ENCODE results near the gene IGF2BP3. TPM values are rescaled to one million over a fixed set of nuclear protein-coding genes. Genes with fewer than 3 reads are reported as not detected.

Gene IGF2BP3
- total RNA-seq, 1 donor from 2014 or later: not detected

DNA sequence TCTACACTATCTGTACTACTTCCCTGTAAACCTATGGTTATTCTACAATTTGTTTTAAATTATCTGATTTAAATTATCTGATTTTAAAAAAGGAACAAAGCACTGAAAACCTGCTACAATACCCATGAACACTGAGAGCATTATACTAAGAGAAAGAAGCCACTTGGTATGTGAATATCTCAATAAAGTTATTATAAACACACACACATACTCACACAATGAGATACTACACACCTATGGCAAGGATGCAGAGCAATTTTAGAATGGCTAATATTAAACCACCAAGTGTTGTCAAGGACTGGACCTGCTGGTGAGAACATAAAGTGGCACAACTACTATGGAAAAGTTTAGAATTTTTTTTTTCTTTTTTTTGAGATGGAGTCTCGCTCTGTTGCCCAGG, 82.7 kb downstream of the IGF2BP3 start:
- no peak for DNase-seq (ENCODE audit: low spot score in 2 of 2)
- no peaks in the 10 kb centered on the region for H3K4me1 ChIP-seq
- intact Hi-C loops (cut with DNase I): no loop called here
- H3K36me3 ChIP-seq: no peaks in the 10 kb centered on the region
- no peak overlapping the region for H3K4me3 ChIP-seq
- H3K27me3 ChIP-seq: no peaks in the 10 kb centered on the region
- no peak for TF ChIP-seq CTCF (IDR thresholded peaks at IDR 0.05)
- H3K9me3 ChIP-seq: no peaks in the 10 kb centered on the region
- H3K27ac ChIP-seq: no peak overlapping the region

DNA sequence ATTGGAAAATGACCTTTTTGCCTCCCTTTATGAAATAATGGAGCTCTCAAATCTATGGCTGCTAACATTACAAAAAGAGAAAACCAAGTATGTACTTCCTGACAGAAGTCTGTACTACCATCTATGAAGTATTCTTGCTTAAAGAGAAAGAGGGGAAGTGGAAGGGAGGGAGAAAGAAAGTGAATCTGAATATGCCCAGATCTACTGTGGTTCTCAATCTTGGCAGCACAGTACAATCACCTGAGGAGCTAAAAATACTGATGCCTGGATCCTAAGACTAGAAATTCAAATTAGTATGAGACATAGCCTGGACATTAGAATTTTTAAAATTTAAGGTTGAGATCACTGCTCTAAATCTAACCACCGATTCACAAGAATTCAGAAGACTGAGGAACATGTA, 85.2 kb downstream of the IGF2BP3 start:
- H3K9me3 ChIP-seq: no peaks in the 10 kb centered on the region
- H3K4me3 ChIP-seq: no peak overlapping the region
- no peak for TF ChIP-seq CTCF (IDR thresholded peaks at IDR 0.05)
- no peaks in the 10 kb centered on the region for H3K36me3 ChIP-seq
- H3K27me3 ChIP-seq: no peaks in the 10 kb centered on the region
- no peaks in the 10 kb centered on the region for H3K4me1 ChIP-seq
- H3K27ac ChIP-seq: no peak overlapping the region
- no peak for DNase-seq (ENCODE audit: low spot score in 2 of 2)
- intact Hi-C loops (cut with DNase I): no loop called here

DNA sequence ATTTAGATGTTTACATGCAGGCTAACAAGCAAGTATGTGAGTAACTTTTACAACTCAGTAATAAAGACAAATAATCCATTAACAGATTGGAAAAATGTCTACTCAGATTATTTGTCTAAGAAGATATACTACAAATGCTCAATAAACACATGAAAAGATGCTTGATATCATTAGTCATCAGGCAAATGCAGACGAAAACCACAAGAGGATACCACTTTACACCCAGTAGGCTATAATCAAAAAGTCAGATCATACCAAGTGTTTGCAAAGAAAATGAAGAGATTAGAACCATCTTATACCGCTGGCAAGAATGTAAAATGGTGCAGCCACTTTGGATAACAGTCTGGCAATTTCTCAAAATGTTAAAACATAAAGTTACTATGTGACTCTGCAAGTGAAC, 87.1 kb downstream of the IGF2BP3 start:
- Histone ChIP-seq H3K4me3 (no peak overlapping the region), H3K36me3 (no peaks in the 10 kb centered on the region), H3K27me3 (no peaks in the 10 kb centered on the region), H3K9me3 (no peaks in the 10 kb centered on the region), H3K4me1 (no peaks in the 10 kb centered on the region), H3K27ac (no peak overlapping the region)
- intact Hi-C loops (cut with DNase I): no loop called here
- TF ChIP-seq CTCF (IDR thresholded peaks at IDR 0.05): no peak
- DNase-seq (ENCODE audit: low spot score in 2 of 2): no peak

- Histone ChIP-seq H3K36me3 (no peaks in the 10 kb centered on the region), H3K4me1 (no peaks in the 10 kb centered on the region), H3K27ac (no peak overlapping the region), H3K4me3 (no peak overlapping the region), H3K27me3 (no peaks in the 10 kb centered on the region), H3K9me3 (no peaks in the 10 kb centered on the region)
- no peak for TF ChIP-seq CTCF (IDR thresholded peaks at IDR 0.05)
- DNase-seq (ENCODE audit: low spot score in 2 of 2): no peak
- intact Hi-C loops (cut with DNase I): no loop called here
These were observed 89.3 kb downstream of the IGF2BP3 start for GRCh38 chr7:23380961-23381360.

DNA sequence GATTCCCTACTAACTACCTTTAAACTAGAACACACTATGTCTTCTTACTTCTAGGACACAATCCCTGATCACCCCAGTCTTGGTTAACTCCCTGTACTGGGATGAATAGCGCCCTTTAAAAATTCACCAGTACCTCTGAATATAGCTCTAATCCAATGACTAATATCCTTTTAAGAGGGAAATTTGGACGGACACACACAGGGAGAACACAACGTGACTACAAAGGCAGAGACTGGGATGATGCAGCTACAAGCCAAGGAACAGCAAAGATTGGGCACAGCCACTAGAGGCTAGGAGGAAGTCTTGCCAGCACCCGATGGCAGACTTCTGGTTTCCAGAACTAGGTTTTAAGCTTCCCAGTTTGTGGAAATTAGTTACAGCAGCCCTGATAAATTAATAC, 89.7 kb downstream of the IGF2BP3 start:
- DNase-seq (ENCODE audit: low spot score in 2 of 2): no peak
- no peak overlapping the region for H3K4me3 ChIP-seq
- no peaks in the 10 kb centered on the region for H3K36me3 ChIP-seq
- H3K27ac ChIP-seq: no peak overlapping the region
- intact Hi-C loops (cut with DNase I): no loop called here
- no peak for TF ChIP-seq CTCF (IDR thresholded peaks at IDR 0.05)
- H3K9me3 ChIP-seq: no peaks in the 10 kb centered on the region
- H3K4me1 ChIP-seq: no peaks in the 10 kb centered on the region
- H3K27me3 ChIP-seq: no peaks in the 10 kb centered on the region

DNA sequence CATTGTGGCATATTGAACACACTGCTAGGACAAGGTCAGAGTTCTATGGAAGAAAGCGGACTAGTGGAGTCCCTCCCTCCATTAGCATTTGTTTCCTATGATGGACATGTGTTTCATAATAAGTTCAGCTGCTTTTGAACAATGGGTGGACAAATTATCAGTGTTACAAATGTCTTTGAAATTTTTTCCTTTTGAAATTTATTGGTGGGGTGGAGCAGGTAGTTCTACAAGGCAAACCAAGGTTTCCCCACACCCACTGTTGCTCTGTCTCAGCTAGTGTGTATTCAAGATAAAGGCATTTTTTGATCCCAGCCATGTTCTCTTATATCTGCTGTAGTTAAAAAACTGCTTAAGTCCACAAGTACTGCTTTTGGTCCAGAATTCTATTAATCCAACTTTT, 91.3 kb downstream of the IGF2BP3 start:
- intact Hi-C loops (cut with DNase I): no loop called here
- H3K27me3 ChIP-seq: no peaks in the 10 kb centered on the region
- H3K36me3 ChIP-seq: no peaks in the 10 kb centered on the region
- no peaks in the 10 kb centered on the region for H3K4me1 ChIP-seq
- TF ChIP-seq CTCF (IDR thresholded peaks at IDR 0.05): no peak
- H3K4me3 ChIP-seq: no peak overlapping the region
- H3K27ac ChIP-seq: no peak overlapping the region
- no peak for DNase-seq (ENCODE audit: low spot score in 2 of 2)
- H3K9me3 ChIP-seq: no peaks in the 10 kb centered on the region

Measured in ascending aorta (tissue), 2 donors.